DND-41 (cell line): ENCODE data around the gene LIMK2.
A peak's percentile ranks its signal among the peaks of the same experiment; 100 is the strongest.
"Not testable (repeated sequence)": the region's sequence is repeated elsewhere in the genome, so short reads cannot be mapped to it uniquely, and the experiment has no call there.

Experiments
- ATAC-seq: fragments of 200-7000 bp; cut with Tn5 transposase; 3 replicates; pipeline ENCODE4 v1.9.1; 2021; ENCODE audit warnings: low read depth; ENCODE audit not compliant: insufficient read depth
- DNase-seq: peaks from one replicate; pipeline ENCODE4 v3.0.0-alpha.2; 2020
- H2AFZ ChIP-seq: 2 replicates; pipeline ENCODE4 v1.6.0; 2012; ENCODE audit warnings: low read depth, low read length
- H3K27ac ChIP-seq: 2 replicates; pipeline ENCODE4 v1.5.1; 2012; ENCODE audit warnings: low read length, inconsistent platforms
- H3K27me3 ChIP-seq: fragments of 200-600 bp; sonication (generic); 2 replicates; pipeline ENCODE4 v1.6.0; 2012; ENCODE audit warnings: low read length, mild to moderate bottlenecking, inconsistent platforms; ENCODE audit not compliant: insufficient read depth, poor library complexity
- H3K36me3 ChIP-seq: 2 replicates; pipeline ENCODE4 v1.5.1; 2012; ENCODE audit warnings: low read length, inconsistent platforms; ENCODE audit not compliant: insufficient read depth
- H3K4me1 ChIP-seq: 2 replicates; pipeline ENCODE4 v1.5.1; 2012; ENCODE audit warnings: mild to moderate bottlenecking, low read length; ENCODE audit not compliant: insufficient read depth
- H3K4me2 ChIP-seq: 2 replicates; pipeline ENCODE4 v1.6.0; 2012; ENCODE audit warnings: mild to moderate bottlenecking, moderate library complexity, low read length, inconsistent platforms; ENCODE audit not compliant: insufficient read depth
- H3K4me3 ChIP-seq, 2 experiments: fragments of 200-600 bp in 1 of 2; shearing (Covaris generic) in 1 of 2; 2 replicates each; pipeline ENCODE4 v1.5.1; 2012 to 2016; ENCODE audit warnings: inconsistent platforms in 2 of 2, low read length in 2 of 2, mild to moderate bottlenecking in 2 of 2, low read depth in 1 of 2, moderate library complexity in 1 of 2
- H3K79me2 ChIP-seq: 2 replicates; pipeline ENCODE4 v1.6.0; 2012; ENCODE audit warnings: low read length, inconsistent platforms; ENCODE audit not compliant: insufficient read depth
- H3K9ac ChIP-seq: 2 replicates; pipeline ENCODE4 v1.6.0; 2012; ENCODE audit warnings: low read depth, mild to moderate bottlenecking, inconsistent platforms, low read length, moderate library complexity
- H3K9me3 ChIP-seq: 2 replicates; pipeline ENCODE4 v1.5.1; 2012; ENCODE audit warnings: low read length, moderate library complexity, mild to moderate bottlenecking, inconsistent platforms; ENCODE audit not compliant: insufficient read depth, severe bottlenecking
- H4K20me1 ChIP-seq: 2 replicates; pipeline ENCODE4 v1.6.0; 2012; ENCODE audit warnings: low read length; ENCODE audit not compliant: insufficient read depth
- CTCF ChIP-seq: IDR thresholded peaks from 2 replicates; pipeline ENCODE4 v1.5.1; 2012; ENCODE audit warnings: borderline replicate concordance, low read length, moderate library complexity, mild to moderate bottlenecking; ENCODE audit not compliant: poor library complexity, severe bottlenecking; ENCODE audit errors: extremely low read depth
- EZH2 ChIP-seq: IDR thresholded peaks from 3 replicates; pipeline ENCODE4 v1.6.1; 2012; ENCODE audit warnings: borderline replicate concordance, low read depth, mild to moderate bottlenecking, moderate library complexity, low read length, inconsistent platforms; ENCODE audit not compliant: severe bottlenecking

The LIMK2 gene

DNA sequence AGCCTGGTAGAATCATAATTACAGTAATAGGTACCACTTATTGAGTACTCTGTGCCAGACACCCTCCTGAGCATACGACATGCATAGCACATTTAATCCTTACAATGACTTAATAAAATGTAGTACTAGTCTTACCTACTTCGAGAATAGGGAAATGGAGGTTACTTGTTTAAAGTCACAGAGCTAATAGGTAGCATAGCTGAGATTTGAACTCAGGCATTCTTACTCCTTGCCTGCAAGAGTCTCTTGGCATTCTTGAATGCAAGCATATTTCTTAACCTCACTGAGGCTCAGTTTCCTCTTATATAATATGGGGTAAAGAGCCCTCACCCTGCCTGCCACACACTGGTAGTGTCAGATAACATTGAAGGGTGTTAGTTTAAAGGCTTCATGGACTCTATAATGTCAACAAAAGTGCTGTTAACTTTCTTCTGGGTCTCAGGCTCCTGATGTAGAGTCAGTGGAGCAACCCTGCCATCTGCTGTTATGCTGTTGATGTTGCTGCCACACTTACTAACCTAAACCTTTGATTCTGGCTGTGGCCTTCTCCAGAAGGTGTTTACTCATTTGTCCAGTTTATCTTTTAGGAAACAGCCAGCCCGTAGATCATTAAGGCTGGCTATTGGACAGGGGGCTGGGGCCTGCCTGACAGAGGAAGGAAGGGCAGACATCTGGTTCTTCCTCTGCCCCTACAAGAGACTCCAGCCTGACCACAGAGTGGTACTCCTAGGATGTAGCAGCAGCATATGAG, 18.9 kb downstream of the LIMK2 start:
- no peaks in the 10 kb centered on the region for H3K27me3 ChIP-seq
- peak; percentile 24 for DNase-seq
- H3K79me2 ChIP-seq = no peaks in the 10 kb centered on the region
- no peak overlapping the region for H2AFZ ChIP-seq
- no peak overlapping the region for H3K4me3 ChIP-seq
- 0 out of 2 replicates have a peak, but pooled peaks cover 3% of the 10 kb centered on the region for H4K20me1 ChIP-seq
- H3K36me3 ChIP-seq = peaks cover 28% of the 10 kb centered on the region; the same call in 1 of the 2 replicates
- H3K9ac ChIP-seq = no peak overlapping the region
- H3K9me3 ChIP-seq = no peaks in the 10 kb centered on the region
- H3K4me2 ChIP-seq = no peak overlapping the region
- H3K4me1 ChIP-seq = peaks cover 10% of the 10 kb centered on the region
- peak; percentile 55; the same call in 2 of the 3 replicates for ATAC-seq
- no peak overlapping the region for H3K27ac ChIP-seq
- TF ChIP-seq CTCF (peak; percentile 61), EZH2 (no peak)

GRCh38 chr22:31233001-31233400, 20.9 kb downstream of the LIMK2 start:
- ATAC-seq (no peak), DNase-seq (no peak)
- no peaks in the 10 kb centered on the region for H3K27me3 ChIP-seq
- H3K36me3 ChIP-seq = peaks cover 13% of the 10 kb centered on the region; the same call in 1 of the 2 replicates
- H2AFZ ChIP-seq = no peak overlapping the region
- H3K4me3 ChIP-seq = no peak overlapping the region
- H3K4me2 ChIP-seq = no peak overlapping the region
- H3K9me3 ChIP-seq = no peaks in the 10 kb centered on the region
- H4K20me1 ChIP-seq = 0 out of 2 replicates have a peak, but pooled peaks cover 3% of the 10 kb centered on the region
- H3K79me2 ChIP-seq = no peaks in the 10 kb centered on the region
- H3K9ac ChIP-seq = no peak overlapping the region
- H3K4me1 ChIP-seq = peaks cover 10% of the 10 kb centered on the region
- TF ChIP-seq EZH2 (no peak), CTCF (no peak)
- H3K27ac ChIP-seq = no peak overlapping the region

DNA sequence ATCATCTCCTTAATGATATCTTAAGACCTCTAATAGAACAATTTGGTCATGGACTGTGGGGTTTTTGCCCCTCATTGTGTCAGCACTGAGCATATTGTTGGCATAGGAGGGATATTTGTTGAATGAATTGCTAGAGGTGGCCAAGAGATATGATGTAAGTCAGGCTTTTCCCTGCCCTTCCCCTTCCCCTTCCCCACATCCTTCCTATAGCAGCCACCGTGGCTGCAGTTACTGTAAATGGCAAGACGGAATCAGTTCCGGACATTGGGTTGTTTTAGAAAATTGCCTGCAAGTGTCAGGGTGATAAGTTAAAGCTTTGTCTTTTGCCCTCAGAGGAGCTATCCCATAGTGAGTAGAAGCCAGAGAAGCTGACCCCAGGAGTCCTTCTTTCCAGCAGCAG, 23.0 kb downstream of the LIMK2 start:
- TF ChIP-seq EZH2 = no peak
- TF ChIP-seq CTCF = no peak
- H4K20me1 ChIP-seq = peaks cover 7% of the 10 kb centered on the region
- H3K4me1 ChIP-seq = no peaks in the 10 kb centered on the region
- H3K4me3 ChIP-seq = no peak overlapping the region
- no peak overlapping the region for H3K4me2 ChIP-seq
- H2AFZ ChIP-seq = no peak overlapping the region
- H3K27ac ChIP-seq = no peak overlapping the region
- no peaks in the 10 kb centered on the region for H3K9me3 ChIP-seq
- H3K36me3 ChIP-seq = peaks cover 13% of the 10 kb centered on the region
- DNase-seq (no peak), ATAC-seq (no peak)
- H3K27me3 ChIP-seq = no peaks in the 10 kb centered on the region
- no peak overlapping the region for H3K9ac ChIP-seq
- no peaks in the 10 kb centered on the region; the same call in 1 of the 2 replicates for H3K79me2 ChIP-seq

DNA sequence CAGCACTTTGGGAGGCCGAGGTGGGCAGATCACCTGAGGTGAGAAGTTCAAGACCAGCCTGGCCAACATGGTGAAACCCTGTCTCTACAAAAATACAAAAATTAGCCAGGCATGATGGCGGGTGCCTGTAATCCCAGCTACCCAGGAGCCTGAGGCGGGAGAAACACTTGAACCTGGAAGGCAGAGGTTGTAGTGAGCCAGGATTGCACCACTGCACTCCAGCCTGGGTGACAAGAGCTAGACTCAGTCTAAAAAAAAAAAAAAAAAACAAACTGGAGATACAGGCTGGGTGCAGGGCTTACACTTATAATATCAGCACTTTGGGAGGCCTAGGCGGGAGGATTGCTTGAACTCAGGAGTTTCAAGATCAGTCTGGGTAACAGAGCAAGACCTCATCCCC, 23.9 kb downstream of the LIMK2 start:
- not testable (repeated sequence) for H3K79me2 ChIP-seq, H3K4me3 ChIP-seq, H3K9ac ChIP-seq, H2AFZ ChIP-seq, H3K4me2 ChIP-seq, ATAC-seq, H3K4me1 ChIP-seq, H3K27me3 ChIP-seq, DNase-seq, H3K27ac ChIP-seq, H3K9me3 ChIP-seq
- peaks cover 11% of the 10 kb centered on the region for H4K20me1 ChIP-seq
- peaks cover 15% of the 10 kb centered on the region for H3K36me3 ChIP-seq
